Bronchial epithelial cell (primary cell): Measurements from ENCODE around the gene EFCAB8. TPM values are rescaled to one million over a fixed set of nuclear protein-coding genes. Genes with fewer than 3 reads are reported as not detected.

Source experiments
- DNase-seq: peaks from one replicate; pipeline ENCODE4 v3.0.0-alpha.2; 2010; ENCODE audit warnings: low read depth
- FAIRE-seq: peaks from 2 replicates; lab custom pipeline; 2011; peaks lifted over from hg19 to GRCh38; lab: Jason Lieb, UNC
- H3K27me3 ChIP-seq: 2 replicates; pipeline ENCODE4 v1.5.1; 2011; ENCODE audit warnings: low read length; ENCODE audit not compliant: control insufficient read depth, insufficient read depth
- H3K36me3 ChIP-seq: 2 replicates; pipeline ENCODE4 v1.5.1; 2011; ENCODE audit warnings: low read length; ENCODE audit not compliant: control insufficient read depth, insufficient read depth
- H3K4me3 ChIP-seq: 2 replicates; pipeline ENCODE4 v1.5.1; 2011; ENCODE audit warnings: mild to moderate bottlenecking, low read depth, low read length, control low read depth
- CTCF ChIP-seq: IDR thresholded peaks from 2 replicates; pipeline ENCODE4 v1.5.1; 2011; ENCODE audit warnings: mild to moderate bottlenecking, moderate library complexity, low read length, control low read depth, inconsistent platforms; ENCODE audit not compliant: insufficient read depth, severe bottlenecking
- total RNA-seq: library from RNA; depleted of rRNA; stranded (reverse); fragments of >200 nt; gene quantifications from 2 replicates; pipeline ENCODE4 v1.2.1, GENCODE V29; 2014

Gene EFCAB8
- total RNA-seq, 1 donor from 2014 or later, result under 0.01 TPM

GRCh38 chr20:32845786-32846185, 12.9 kb upstream of the EFCAB8 start:
- peak; percentile 37 for DNase-seq
- Histone ChIP-seq H3K36me3 (peaks cover 7% of the 10 kb centered on the region), H3K27me3 (no peaks in the 10 kb centered on the region), H3K4me3 (no peak overlapping the region)
- no peak for TF ChIP-seq CTCF
- no peak for FAIRE-seq

GRCh38 chr20:32846852-32847251, 11.9 kb upstream of the EFCAB8 start:
- Histone ChIP-seq H3K4me3 (no peak overlapping the region), H3K36me3 (peaks cover 6% of the 10 kb centered on the region), H3K27me3 (no peaks in the 10 kb centered on the region)
- TF ChIP-seq CTCF, result no peak
- no peak for DNase-seq
- FAIRE-seq, result no peak

- Histone ChIP-seq H3K36me3 (peaks cover 5% of the 10 kb centered on the region), H3K27me3 (no peaks in the 10 kb centered on the region), H3K4me3 (no peak overlapping the region)
- TF ChIP-seq CTCF, result no peak
- no peak for DNase-seq
- no peak for FAIRE-seq
Measured at GRCh38 chr20:32847964-32848363, 10.8 kb upstream of the EFCAB8 start.

- no peak for TF ChIP-seq CTCF
- H3K27me3 ChIP-seq, result no peaks in the 10 kb centered on the region
- no peak overlapping the region for H3K4me3 ChIP-seq
- FAIRE-seq, result no peak
- DNase-seq, result no peak
- peaks cover 5% of the 10 kb centered on the region for H3K36me3 ChIP-seq
Measured at GRCh38 chr20:32848846-32849245, 9.9 kb upstream of the EFCAB8 start.

- FAIRE-seq (no peak), DNase-seq (no peak)
- no peak for TF ChIP-seq CTCF
- no peaks in the 10 kb centered on the region for H3K27me3 ChIP-seq
- no peak overlapping the region for H3K4me3 ChIP-seq
- peaks cover 5% of the 10 kb centered on the region for H3K36me3 ChIP-seq
Measured at GRCh38 chr20:32849577-32849976, 9.1 kb upstream of the EFCAB8 start.

- no peak for DNase-seq
- peaks cover 5% of the 10 kb centered on the region for H3K36me3 ChIP-seq
- H3K27me3 ChIP-seq, result no peaks in the 10 kb centered on the region
- no peak overlapping the region for H3K4me3 ChIP-seq
- no peak for TF ChIP-seq CTCF
- FAIRE-seq, result no peak
Measured at GRCh38 chr20:32855387-32855786, 3.3 kb upstream of the EFCAB8 start.
